H1 (cell line): ENCODE data around the gene ILKAP. TPM values are rescaled to one million over a fixed set of nuclear protein-coding genes. Genes with fewer than 3 reads are reported as not detected.

ENCODE experiments used
- ASH2L ChIP-seq: fragments of 200-600, 300-600 bp; sonication (generic); IDR thresholded peaks from one replicate; pipeline ENCODE4 v1.7.1; 2017; ENCODE audit warnings: low read length
- BACH1 ChIP-seq: IDR thresholded peaks from 2 replicates; pipeline ENCODE4 v1.6.1; 2012; ENCODE audit warnings: low read length, improper control_type of control experiment
- GABPA ChIP-seq: IDR thresholded peaks from 2 replicates; pipeline ENCODE4 v1.6.1; 2011; ENCODE audit warnings: mild to moderate bottlenecking, low read length, moderate library complexity, borderline replicate concordance; ENCODE audit not compliant: insufficient read depth
- MAFK ChIP-seq: IDR thresholded peaks from 2 replicates; pipeline ENCODE4 v1.6.1; 2012; ENCODE audit warnings: low read depth, mild to moderate bottlenecking, improper control_type of control experiment, low read length
- SP4 ChIP-seq: IDR thresholded peaks from 2 replicates; pipeline ENCODE4 v1.6.1; 2012; ENCODE audit warnings: low read length, inconsistent platforms
- polyA plus RNA-seq, 7 experiments: library from polyadenylated mRNA; depleted of rRNA in 3 of 7; stranded (reverse) in 5 of 7; unstranded in 2 of 7; fragments of >200 nt in 5 of 7; fragments of 200-250 nt in 2 of 7; gene quantifications; 1 replicate in 5 of 7; 2 replicates in 1 of 7; 4 replicates in 1 of 7; pipeline versions ENCODE4 v1.2.1 to v1.2.3, GENCODE V29; 2011 to 2013; ENCODE audit warnings: missing spikeins in 2 of 7, mixed read lengths in 2 of 7
- total RNA-seq: library from RNA; stranded (reverse); fragmentation: NEBNext Ultra II Directional; extraction: Animal tissue kit (Norgen Biotek cat#: 25700); gene quantifications from 2 replicates; pipeline ENCODE4 v1.2.1, GENCODE V29; 2021
- TF ChIP-seq, protein P1 (sequence below): IDR thresholded peaks from 2 replicates; pipeline ENCODE4 v1.6.1; 2012; ENCODE audit warnings: inconsistent platforms

Gene ILKAP
- total and polyA plus RNA-seq, 2 of the 8 experiments (the other 6 are each of a cell fraction or from before 2014, with no cell fraction given) = 23.5 to 33.8 TPM

- TF ChIP-seq MAFK (no peak), SP4 (no peak), GABPA (no peak), BACH1 (no peak), ASH2L (no peak)
- TF ChIP-seq, protein P1, sequence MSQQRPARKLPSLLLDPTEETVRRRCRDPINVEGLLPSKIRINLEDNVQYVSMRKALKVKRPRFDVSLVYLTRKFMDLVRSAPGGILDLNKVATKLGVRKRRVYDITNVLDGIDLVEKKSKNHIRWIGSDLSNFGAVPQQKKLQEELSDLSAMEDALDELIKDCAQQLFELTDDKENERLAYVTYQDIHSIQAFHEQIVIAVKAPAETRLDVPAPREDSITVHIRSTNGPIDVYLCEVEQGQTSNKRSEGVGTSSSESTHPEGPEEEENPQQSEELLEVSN = no peak
- TF ChIP-seq, all 59 proteins: peak for 0
Measured at GRCh38 chr2:238129166-238130010, 74.1 kb downstream of the ILKAP start (continued).
